GM23338 (cell line): ENCODE data around the gene ANGPT4. TPM values are rescaled to one million over a fixed set of nuclear protein-coding genes. Genes with fewer than 3 reads are reported as not detected.
A peak's percentile ranks its signal among the peaks of the same experiment; 100 is the strongest.

Source experiments
- ATAC-seq: fragments of 200-7000 bp; cut with Tn5 transposase; 3 replicates; pipeline ENCODE4 v1.9.1; 2020
- DNase-seq: peaks from one replicate; pipeline ENCODE4 v3.0.0-alpha.2; 2015; ENCODE audit warnings: low spot score
- H2AFZ ChIP-seq: fragments of 200-600 bp; sonication (generic); 2 replicates; pipeline ENCODE4 v1.8.0; 2016; ENCODE audit warnings: antibody characterized with exemption, mild to moderate bottlenecking, moderate library complexity
- H3F3A ChIP-seq: fragments of 200-600 bp; sonication (generic); replicated peaks from 2 replicates; pipeline ENCODE4 v1.8.0; 2017; ENCODE audit warnings: antibody characterized with exemption, mixed run types, low read depth
- H3K27ac ChIP-seq: fragments of 200-600 bp; sonication (generic); 2 replicates; pipeline ENCODE4 v1.6.1; 2016; ENCODE audit warnings: low read depth
- H3K27me3 ChIP-seq: fragments of 200-600 bp; sonication (generic); 2 replicates; pipeline ENCODE4 v1.8.0; 2016; ENCODE audit warnings: mild to moderate bottlenecking, mixed run types, moderate library complexity; ENCODE audit not compliant: insufficient read depth
- H3K36me3 ChIP-seq: fragments of 200-600 bp; sonication (generic); 2 replicates; pipeline ENCODE4 v1.8.0; 2016; ENCODE audit warnings: mild to moderate bottlenecking; ENCODE audit not compliant: insufficient read depth
- H3K4me1 ChIP-seq: fragments of 200-600 bp; sonication (generic); 2 replicates; pipeline ENCODE4 v1.8.0; 2016; ENCODE audit warnings: mild to moderate bottlenecking, moderate library complexity; ENCODE audit not compliant: insufficient read depth
- H3K4me2 ChIP-seq: fragments of 200-600 bp; sonication (generic); 2 replicates; pipeline ENCODE4 v1.7.1; 2017; ENCODE audit warnings: mixed run types
- H3K4me3 ChIP-seq: fragments of 200-600 bp; sonication (generic); 2 replicates; pipeline ENCODE4 v1.6.1; 2016; ENCODE audit warnings: mixed run types
- H3K79me2 ChIP-seq: fragments of 200-600 bp; sonication (generic); replicated peaks from 2 replicates; pipeline ENCODE4 v1.8.0; 2017; ENCODE audit warnings: mild to moderate bottlenecking; ENCODE audit not compliant: insufficient read depth
- H3K9me2 ChIP-seq: fragments of 200-600 bp; sonication (generic); 2 replicates; pipeline ENCODE4 v1.8.0; 2017; ENCODE audit not compliant: insufficient read depth
- H4K20me1 ChIP-seq: fragments of 200-600 bp; sonication (generic); replicated peaks from 2 replicates; pipeline ENCODE4 v1.8.0; 2017; ENCODE audit warnings: mild to moderate bottlenecking; ENCODE audit not compliant: insufficient read depth
- H3K27ac Mint-ChIP-seq: 2 replicates; pipeline ENCODE4 v1.8.0; 2020; ENCODE audit warnings: inconsistent platforms, mild to moderate bottlenecking, moderate library complexity, mixed read lengths
- H3K27me3 Mint-ChIP-seq: 3 replicates; pipeline ENCODE4 v1.8.0; 2022; ENCODE audit warnings: low read depth, mild to moderate bottlenecking, moderate library complexity, mixed read lengths, inconsistent platforms; ENCODE audit not compliant: insufficient read depth, poor library complexity
- H3K36me3 Mint-ChIP-seq: 3 replicates; pipeline ENCODE4 v1.8.0; 2021; ENCODE audit warnings: low read depth, mild to moderate bottlenecking, inconsistent platforms, moderate library complexity, mixed read lengths
- H3K4me1 Mint-ChIP-seq: 3 replicates; pipeline ENCODE4 v1.8.0; 2020; ENCODE audit warnings: mild to moderate bottlenecking, inconsistent platforms, mixed read lengths
- H3K4me3 Mint-ChIP-seq: 3 replicates; pipeline ENCODE4 v1.8.0; 2021; ENCODE audit warnings: moderate library complexity, mild to moderate bottlenecking, inconsistent platforms, mixed read lengths
- H3K9me3 Mint-ChIP-seq: 3 replicates; pipeline ENCODE4 v1.8.0; 2020; ENCODE audit warnings: moderate library complexity, mild to moderate bottlenecking, inconsistent platforms, mixed read lengths
- JUNB ChIP-seq: IDR thresholded peaks from one replicate; pipeline ENCODE4 v1.6.1; 2016; ENCODE audit warnings: antibody characterized with exemption; ENCODE audit not compliant: unreplicated experiment
- STAT1 ChIP-seq: IDR thresholded peaks from one replicate; pipeline ENCODE4 v1.6.1; 2016; ENCODE audit warnings: antibody characterized with exemption; ENCODE audit not compliant: unreplicated experiment
- ZNF114 ChIP-seq: fragments of 250-450 bp; sonication (Bioruptor Pico); IDR thresholded peaks from 2 replicates; pipeline ENCODE4 v1.5.0; 2020; ENCODE audit warnings: mild to moderate bottlenecking, moderate library complexity
- polyA plus RNA-seq: library from polyadenylated mRNA; unstranded; fragments of >200 nt; fragmentation: Nextera tagmentation; extraction: Ambion mirVana; gene quantifications from 2 replicates; pipeline ENCODE4 v1.2.1, GENCODE V29; 2016
- total RNA-seq: library from RNA; depleted of rRNA; stranded (reverse); fragments of >200 nt; shearing (Covaris generic); gene quantifications from 2 replicates; pipeline ENCODE4 v1.2.3, GENCODE V29; 2014
- TF ChIP-seq, protein P1 (sequence below): IDR thresholded peaks from one replicate; pipeline ENCODE4 v1.6.1; 2018; ENCODE audit warnings: antibody characterized with exemption; ENCODE audit not compliant: unreplicated experiment
- TF ChIP-seq, protein P2 (sequence below), 2 experiments: fragments of 200-600 bp in 1 of 2; sonication (generic) in 1 of 2; conservative IDR thresholded peaks; 2 replicates each; pipeline versions ENCODE4 v1.5.1 to v1.6.1; 2016 to 2017; ENCODE audit warnings: antibody characterized with exemption in 2 of 2, low read depth in 2 of 2, mild to moderate bottlenecking in 2 of 2, moderate library complexity in 1 of 2
- TF ChIP-seq, protein P3 (sequence below): fragments of 250-450 bp; sonication (Bioruptor Pico); IDR thresholded peaks from 2 replicates; pipeline ENCODE4 v1.5.0; 2020; ENCODE audit warnings: mild to moderate bottlenecking, moderate library complexity

ANGPT4 gene
- total and polyA plus RNA-seq, 2 experiments from 2014 or later = 0.17 TPM; not detected in 1

DNA sequence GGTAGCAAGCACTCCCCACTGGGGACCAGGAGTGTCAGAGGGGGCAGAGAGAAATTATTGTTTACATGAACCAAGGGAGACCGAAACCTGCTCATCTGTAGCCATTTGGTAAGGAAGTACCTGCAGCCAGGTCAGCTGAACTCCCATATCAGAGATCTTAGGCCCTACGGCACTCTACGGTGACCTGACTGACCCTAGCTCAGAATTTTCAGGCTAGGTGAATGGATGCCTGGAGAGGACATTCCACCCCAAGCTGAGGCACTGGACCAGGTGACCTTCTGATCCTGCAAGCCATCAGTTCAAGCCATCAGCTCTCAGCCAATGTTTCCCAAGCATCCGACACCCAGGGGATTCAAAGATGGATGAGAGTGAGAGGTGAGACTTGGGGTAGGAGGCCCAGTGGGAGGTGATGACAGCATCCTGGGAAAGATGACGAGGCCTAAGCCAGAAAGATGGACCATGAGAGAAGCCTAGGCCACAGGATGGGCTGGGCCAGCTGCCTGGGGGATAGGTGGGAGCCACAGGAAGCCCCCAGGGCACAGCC, 2.8 kb downstream of the ANGPT4 start:
- Mint-ChIP-seq H3K9me3 (no peaks in the 10 kb centered on the region; the same call in 2 of the 3 replicates), H3K4me1 (peaks cover 31% of the 10 kb centered on the region), H3K27ac (no peak overlapping the region), H3K4me3 (no peak overlapping the region; the same call in 2 of the 3 replicates), H3K36me3 (no peaks in the 10 kb centered on the region), H3K27me3 (peaks cover 6% of the 10 kb centered on the region)
- no peak overlapping the region for H3K4me2 ChIP-seq
- H4K20me1 ChIP-seq = no peaks in the 10 kb centered on the region
- ATAC-seq = no peak
- no peaks in the 10 kb centered on the region for H3K4me1 ChIP-seq
- H3K27ac ChIP-seq = no peak overlapping the region
- no peak for DNase-seq
- TF ChIP-seq STAT1 (no peak), JUNB (no peak), ZNF114 (no peak)
- TF ChIP-seq, protein P1, sequence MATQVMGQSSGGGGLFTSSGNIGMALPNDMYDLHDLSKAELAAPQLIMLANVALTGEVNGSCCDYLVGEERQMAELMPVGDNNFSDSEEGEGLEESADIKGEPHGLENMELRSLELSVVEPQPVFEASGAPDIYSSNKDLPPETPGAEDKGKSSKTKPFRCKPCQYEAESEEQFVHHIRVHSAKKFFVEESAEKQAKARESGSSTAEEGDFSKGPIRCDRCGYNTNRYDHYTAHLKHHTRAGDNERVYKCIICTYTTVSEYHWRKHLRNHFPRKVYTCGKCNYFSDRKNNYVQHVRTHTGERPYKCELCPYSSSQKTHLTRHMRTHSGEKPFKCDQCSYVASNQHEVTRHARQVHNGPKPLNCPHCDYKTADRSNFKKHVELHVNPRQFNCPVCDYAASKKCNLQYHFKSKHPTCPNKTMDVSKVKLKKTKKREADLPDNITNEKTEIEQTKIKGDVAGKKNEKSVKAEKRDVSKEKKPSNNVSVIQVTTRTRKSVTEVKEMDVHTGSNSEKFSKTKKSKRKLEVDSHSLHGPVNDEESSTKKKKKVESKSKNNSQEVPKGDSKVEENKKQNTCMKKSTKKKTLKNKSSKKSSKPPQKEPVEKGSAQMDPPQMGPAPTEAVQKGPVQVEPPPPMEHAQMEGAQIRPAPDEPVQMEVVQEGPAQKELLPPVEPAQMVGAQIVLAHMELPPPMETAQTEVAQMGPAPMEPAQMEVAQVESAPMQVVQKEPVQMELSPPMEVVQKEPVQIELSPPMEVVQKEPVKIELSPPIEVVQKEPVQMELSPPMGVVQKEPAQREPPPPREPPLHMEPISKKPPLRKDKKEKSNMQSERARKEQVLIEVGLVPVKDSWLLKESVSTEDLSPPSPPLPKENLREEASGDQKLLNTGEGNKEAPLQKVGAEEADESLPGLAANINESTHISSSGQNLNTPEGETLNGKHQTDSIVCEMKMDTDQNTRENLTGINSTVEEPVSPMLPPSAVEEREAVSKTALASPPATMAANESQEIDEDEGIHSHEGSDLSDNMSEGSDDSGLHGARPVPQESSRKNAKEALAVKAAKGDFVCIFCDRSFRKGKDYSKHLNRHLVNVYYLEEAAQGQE = no peak
- no peaks in the 10 kb centered on the region for H3K36me3 ChIP-seq
- H3K79me2 ChIP-seq = no peaks in the 10 kb centered on the region
- H3K4me3 ChIP-seq = no peak overlapping the region
- H3K27me3 ChIP-seq = no peaks in the 10 kb centered on the region
- H2AFZ ChIP-seq = no peak overlapping the region
- no peaks in the 10 kb centered on the region for H3F3A ChIP-seq
- H3K9me2 ChIP-seq = no peaks in the 10 kb centered on the region

DNA sequence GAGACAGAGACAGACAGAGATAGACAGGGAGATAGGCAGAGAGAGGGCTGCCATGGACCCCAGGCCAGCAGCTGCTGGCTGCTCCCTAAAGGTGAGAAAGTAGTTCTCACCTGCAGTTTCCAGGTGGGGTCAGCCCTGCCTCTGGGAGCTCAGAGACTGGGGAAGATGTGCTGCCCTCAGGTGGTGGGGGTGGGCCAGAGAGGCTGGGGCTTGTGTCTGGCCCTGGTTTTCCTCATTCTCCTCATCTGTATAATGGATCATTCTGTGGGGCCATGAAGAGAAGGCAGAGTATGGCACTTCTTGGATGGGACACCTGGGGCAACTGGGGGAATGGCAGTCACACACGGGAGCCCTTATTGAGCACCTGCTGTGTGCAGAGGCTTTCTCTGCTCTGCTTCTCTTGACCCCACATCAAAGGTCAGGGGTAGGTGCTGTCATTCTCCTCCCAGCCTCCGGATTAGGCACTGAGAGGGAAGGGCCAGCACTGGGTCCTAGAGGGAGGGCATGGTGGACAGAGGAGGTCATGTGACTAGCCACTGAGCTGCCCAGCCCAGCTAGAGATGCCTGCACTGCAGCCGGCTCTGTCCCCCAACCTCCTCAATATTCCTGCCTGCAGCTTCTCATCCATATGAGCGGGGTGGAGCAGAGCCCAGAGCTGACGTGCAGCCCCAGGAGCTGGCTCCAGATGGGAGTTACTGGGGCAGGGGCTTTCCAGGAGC, 4.1 kb downstream of the ANGPT4 start:
- Histone ChIP-seq H3K9me2 (no peaks in the 10 kb centered on the region), H3K4me3 (no peak overlapping the region), H3K4me2 (no peak overlapping the region), H3K36me3 (no peaks in the 10 kb centered on the region), H3K27ac (no peak overlapping the region), H3K79me2 (no peaks in the 10 kb centered on the region), H3K4me1 (no peaks in the 10 kb centered on the region), H2AFZ (peak overlapping the region; percentile 56; the same call in 1 of the 2 replicates), H4K20me1 (no peaks in the 10 kb centered on the region), H3F3A (no peaks in the 10 kb centered on the region), H3K27me3 (no peaks in the 10 kb centered on the region)
- TF ChIP-seq, protein P2, sequence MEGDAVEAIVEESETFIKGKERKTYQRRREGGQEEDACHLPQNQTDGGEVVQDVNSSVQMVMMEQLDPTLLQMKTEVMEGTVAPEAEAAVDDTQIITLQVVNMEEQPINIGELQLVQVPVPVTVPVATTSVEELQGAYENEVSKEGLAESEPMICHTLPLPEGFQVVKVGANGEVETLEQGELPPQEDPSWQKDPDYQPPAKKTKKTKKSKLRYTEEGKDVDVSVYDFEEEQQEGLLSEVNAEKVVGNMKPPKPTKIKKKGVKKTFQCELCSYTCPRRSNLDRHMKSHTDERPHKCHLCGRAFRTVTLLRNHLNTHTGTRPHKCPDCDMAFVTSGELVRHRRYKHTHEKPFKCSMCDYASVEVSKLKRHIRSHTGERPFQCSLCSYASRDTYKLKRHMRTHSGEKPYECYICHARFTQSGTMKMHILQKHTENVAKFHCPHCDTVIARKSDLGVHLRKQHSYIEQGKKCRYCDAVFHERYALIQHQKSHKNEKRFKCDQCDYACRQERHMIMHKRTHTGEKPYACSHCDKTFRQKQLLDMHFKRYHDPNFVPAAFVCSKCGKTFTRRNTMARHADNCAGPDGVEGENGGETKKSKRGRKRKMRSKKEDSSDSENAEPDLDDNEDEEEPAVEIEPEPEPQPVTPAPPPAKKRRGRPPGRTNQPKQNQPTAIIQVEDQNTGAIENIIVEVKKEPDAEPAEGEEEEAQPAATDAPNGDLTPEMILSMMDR (conservative IDR thresholded peaks at IDR 0.05; ENCODE audit: low read depth in 2 of 2) = peak; percentile 46 to 73; a peak in 3 of 4 replicates
- TF ChIP-seq, protein P3, sequence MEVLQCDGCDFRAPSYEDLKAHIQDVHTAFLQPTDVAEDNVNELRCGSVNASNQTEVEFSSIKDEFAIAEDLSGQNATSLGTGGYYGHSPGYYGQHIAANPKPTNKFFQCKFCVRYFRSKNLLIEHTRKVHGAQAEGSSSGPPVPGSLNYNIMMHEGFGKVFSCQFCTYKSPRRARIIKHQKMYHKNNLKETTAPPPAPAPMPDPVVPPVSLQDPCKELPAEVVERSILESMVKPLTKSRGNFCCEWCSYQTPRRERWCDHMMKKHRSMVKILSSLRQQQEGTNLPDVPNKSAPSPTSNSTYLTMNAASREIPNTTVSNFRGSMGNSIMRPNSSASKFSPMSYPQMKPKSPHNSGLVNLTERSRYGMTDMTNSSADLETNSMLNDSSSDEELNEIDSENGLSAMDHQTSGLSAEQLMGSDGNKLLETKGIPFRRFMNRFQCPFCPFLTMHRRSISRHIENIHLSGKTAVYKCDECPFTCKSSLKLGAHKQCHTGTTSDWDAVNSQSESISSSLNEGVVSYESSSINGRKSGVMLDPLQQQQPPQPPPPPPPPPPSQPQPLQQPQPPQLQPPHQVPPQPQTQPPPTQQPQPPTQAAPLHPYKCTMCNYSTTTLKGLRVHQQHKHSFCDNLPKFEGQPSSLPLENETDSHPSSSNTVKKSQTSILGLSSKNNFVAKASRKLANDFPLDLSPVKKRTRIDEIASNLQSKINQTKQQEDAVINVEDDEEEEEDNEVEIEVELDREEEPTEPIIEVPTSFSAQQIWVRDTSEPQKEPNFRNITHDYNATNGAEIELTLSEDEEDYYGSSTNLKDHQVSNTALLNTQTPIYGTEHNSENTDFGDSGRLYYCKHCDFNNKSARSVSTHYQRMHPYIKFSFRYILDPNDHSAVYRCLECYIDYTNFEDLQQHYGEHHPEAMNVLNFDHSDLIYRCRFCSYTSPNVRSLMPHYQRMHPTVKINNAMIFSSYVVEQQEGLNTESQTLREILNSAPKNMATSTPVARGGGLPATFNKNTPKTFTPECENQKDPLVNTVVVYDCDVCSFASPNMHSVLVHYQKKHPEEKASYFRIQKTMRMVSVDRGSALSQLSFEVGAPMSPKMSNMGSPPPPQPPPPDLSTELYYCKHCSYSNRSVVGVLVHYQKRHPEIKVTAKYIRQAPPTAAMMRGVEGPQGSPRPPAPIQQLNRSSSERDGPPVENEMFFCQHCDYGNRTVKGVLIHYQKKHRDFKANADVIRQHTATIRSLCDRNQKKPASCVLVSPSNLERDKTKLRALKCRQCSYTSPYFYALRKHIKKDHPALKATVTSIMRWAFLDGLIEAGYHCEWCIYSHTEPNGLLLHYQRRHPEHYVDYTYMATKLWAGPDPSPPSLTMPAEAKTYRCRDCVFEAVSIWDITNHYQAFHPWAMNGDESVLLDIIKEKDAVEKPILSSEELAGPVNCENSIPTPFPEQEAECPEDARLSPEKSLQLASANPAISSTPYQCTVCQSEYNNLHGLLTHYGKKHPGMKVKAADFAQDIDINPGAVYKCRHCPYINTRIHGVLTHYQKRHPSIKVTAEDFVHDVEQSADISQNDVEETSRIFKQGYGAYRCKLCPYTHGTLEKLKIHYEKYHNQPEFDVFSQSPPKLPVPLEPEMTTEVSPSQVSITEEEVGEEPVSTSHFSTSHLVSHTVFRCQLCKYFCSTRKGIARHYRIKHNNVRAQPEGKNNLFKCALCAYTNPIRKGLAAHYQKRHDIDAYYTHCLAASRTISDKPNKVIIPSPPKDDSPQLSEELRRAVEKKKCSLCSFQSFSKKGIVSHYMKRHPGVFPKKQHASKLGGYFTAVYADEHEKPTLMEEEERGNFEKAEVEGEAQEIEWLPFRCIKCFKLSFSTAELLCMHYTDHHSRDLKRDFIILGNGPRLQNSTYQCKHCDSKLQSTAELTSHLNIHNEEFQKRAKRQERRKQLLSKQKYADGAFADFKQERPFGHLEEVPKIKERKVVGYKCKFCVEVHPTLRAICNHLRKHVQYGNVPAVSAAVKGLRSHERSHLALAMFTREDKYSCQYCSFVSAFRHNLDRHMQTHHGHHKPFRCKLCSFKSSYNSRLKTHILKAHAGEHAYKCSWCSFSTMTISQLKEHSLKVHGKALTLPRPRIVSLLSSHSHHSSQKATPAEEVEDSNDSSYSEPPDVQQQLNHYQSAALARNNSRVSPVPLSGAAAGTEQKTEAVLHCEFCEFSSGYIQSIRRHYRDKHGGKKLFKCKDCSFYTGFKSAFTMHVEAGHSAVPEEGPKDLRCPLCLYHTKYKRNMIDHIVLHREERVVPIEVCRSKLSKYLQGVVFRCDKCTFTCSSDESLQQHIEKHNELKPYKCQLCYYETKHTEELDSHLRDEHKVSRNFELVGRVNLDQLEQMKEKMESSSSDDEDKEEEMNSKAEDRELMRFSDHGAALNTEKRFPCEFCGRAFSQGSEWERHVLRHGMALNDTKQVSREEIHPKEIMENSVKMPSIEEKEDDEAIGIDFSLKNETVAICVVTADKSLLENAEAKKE = no peak
- peak; percentile 71 for ATAC-seq
- H3K9me3 Mint-ChIP-seq = no peaks in the 10 kb centered on the region; the same call in 2 of the 3 replicates
- no peaks in the 10 kb centered on the region for H3K36me3 Mint-ChIP-seq
- H3K27me3 Mint-ChIP-seq = peaks cover 6% of the 10 kb centered on the region
- H3K4me3 Mint-ChIP-seq = no peak overlapping the region
- peaks cover 29% of the 10 kb centered on the region for H3K4me1 Mint-ChIP-seq
- no peak overlapping the region for H3K27ac Mint-ChIP-seq
- peak; percentile 57 for DNase-seq
